ENCODE results near the gene KDM1B. TPM values are rescaled to one million over a fixed set of nuclear protein-coding genes. Genes with fewer than 3 reads are reported as not detected.
"Not testable (repeated sequence)": the region's sequence is repeated elsewhere in the genome, so short reads cannot be mapped to it uniquely, and the experiment has no call there.

KDM1B gene
- total RNA-seq, 1 donor from 2014 or later: 13.5 TPM

DNA sequence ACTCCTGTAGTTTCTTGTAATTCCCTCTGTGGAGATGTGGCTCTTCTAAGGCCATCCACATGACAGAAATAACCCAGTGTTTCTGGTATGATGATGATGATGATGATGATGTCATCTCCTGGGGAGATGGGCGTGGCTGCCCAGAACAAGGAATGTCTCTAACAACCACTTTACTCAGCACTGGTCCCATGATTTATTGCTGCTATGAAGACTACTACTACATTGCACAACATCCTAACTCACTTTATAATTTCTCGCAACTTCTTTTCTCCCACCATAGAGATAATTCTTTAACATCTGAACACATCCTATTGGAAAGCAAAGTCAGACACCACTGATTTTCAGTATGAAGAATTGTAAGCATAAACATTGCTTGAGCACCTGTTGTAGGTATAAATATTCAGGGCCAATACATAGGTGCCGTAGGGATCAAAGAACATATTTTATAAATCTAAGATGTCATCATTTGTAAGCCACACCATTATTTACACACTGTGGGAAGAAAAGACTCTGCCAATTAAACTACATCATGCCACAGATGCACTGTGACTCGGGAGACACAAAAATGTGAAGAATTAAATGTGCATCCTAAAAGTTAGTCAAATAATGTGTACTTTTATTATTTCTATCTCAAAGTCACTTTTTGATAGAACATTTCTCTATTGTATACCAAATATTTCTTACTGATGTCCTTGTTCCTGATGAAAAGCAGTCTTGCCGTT is 6.8 kb upstream of the KDM1B start:
- no peak for DNase-seq (ENCODE audit: extremely low read depth, low read depth, low spot score)

- DNase-seq (ENCODE audit: extremely low read depth, low read depth, low spot score): not testable (repeated sequence)
Observed at GRCh38 chr6:18151391-18151790, 3.8 kb upstream of the KDM1B start.

DNA sequence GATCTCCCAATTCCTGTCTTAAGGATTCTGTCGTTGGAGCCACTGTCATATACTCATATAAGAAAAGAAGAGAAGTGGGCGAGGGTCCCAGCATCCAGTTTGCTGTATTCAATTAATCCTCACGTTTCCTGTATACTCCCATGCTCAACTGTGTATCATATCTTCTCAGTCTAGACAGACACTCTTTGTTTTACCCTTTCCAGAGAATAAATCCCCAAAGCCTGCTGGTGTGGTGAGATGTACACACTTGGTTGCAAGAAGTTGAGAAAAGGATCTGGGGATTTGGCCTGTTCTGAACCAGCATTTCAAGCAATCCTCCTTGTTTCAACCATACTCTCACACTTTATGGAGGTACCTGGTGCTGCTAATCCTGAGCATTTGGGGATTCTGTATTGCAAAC is 3.4 kb upstream of the KDM1B start:
- DNase-seq (ENCODE audit: extremely low read depth, low read depth, low spot score): no peak

- no peak for DNase-seq (ENCODE audit: extremely low read depth, low read depth, low spot score)
Observed at GRCh38 chr6:18153311-18153703, 1.9 kb upstream of the KDM1B start.

GRCh38 chr6:18154507-18155149 is 594 bp upstream of the KDM1B start, which contains the start of gene TPMT:
Gene TPMT, minus strand, starts transcription at chr6:18155077. Its CDS starts 5,950 bp downstream, at chr6:18149127.
- DNase-seq (ENCODE audit: extremely low read depth, low read depth, low spot score): no peak

DNA sequence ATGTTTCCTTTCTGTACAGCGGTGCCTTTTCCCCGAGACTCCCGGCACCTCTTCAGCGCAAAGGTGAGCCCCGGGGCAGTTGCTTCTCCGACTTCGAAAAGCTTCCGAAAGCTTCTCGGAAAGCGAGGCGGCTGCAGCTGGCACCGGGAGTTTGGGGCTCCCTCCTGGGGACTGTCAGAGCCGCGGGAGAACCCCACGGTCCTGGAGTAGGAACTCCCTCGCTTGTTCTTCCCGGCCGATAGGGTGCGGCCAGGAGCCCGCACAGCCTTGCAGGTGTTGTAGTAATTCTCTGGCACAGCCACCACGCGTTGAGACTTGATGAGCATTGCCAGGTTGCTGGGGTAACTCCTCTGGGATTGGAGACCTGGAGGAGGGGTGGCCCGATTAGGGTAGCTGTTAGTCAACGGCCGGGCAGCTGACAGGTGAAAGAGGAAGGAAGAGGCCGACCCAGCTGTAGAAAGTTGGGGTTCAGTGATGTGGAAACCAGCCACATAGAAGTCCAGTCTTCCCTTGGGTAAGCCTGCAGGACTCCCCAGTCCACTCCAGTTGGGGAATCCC is 721 bp downstream of the KDM1B start:
- no peak for DNase-seq (ENCODE audit: extremely low read depth, low read depth, low spot score)

DNA sequence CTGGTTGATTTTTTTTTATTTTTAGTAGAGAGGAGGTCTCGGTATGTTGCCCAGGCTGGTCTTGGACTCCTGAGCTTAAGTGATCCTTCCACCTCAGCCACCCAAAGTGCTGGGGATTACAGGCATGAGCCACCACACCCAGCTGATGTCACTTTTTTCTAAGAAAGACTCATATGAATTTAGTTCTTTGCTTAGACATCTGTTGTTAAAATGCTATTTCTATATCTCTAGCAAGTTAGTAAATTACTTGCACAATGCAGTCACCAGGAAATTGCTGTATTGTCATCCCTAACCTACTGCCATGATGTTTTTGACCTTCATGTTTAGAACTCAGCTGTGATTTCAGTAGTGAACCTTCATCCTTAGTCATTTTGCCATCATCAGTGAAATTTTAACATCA is 5.7 kb downstream of the KDM1B start:
- DNase-seq (ENCODE audit: extremely low read depth, low read depth, low spot score): no peak

DNA sequence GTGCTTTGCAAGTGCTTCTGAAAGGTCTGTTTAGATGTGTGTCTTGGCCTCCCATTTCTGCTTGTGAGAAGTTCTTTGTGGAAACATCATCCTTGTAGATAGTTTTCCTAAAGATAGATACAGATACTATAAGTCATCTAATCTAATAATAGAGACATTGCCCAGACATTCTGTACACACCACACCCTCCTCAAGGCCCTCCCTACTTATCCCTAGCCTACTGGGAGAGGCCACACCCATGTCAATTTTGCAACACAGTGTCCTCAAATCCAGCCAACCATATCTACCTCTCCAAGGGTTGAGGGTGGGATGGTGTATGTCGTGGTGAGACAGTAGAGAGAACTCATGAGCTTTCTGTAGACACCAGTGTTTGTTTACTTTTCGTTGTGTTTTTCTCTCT is 6.2 kb downstream of the KDM1B start:
- DNase-seq (ENCODE audit: extremely low read depth, low read depth, low spot score): no peak

- DNase-seq (ENCODE audit: extremely low read depth, low read depth, low spot score): no peak
Observed at GRCh38 chr6:18162401-18162800, 7.2 kb downstream of the KDM1B start.

DNA sequence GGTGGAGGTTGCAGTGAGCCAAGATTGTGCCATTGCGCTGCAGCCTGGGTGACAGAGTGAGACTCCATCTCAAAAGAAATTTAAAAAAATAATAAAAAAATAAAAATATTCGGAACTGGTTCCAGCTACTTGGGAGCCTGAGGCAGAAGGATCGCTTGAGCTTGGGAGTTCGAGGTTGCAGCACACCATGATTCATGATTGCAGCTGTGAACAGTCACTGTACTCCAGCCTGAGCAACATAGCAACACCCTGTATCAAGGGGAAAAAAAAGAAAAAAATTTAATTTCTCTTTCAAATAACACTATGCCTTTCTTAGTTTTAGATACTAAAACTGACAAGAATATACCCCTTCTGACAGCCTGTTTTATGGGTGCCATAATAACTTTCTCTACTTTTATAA is 10.5 kb downstream of the KDM1B start:
- DNase-seq (ENCODE audit: extremely low read depth, low read depth, low spot score): no peak

GRCh38 chr6:18166312-18167036 is 11.3 kb downstream of the KDM1B start:
- DNase-seq (ENCODE audit: extremely low read depth, low read depth, low spot score): no peak

DNA sequence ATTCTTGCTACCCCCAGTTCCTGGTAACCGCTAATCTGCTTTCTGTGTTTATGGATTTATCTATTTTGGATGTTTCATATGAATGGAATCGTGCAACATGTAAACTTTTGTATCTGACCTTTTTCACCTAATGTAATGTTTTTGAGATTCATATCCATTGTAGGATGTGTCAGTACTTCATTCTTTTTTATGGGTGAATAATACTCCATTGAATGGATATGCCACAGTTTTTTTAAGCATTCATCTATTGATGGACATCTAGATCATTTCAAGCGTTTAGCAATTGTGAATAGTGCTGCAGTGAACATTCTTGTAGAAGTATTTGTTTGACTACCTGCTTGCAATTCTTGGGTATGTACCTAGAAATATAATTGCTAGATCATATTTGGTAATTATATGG is 13.0 kb downstream of the KDM1B start:
- no peak for DNase-seq (ENCODE audit: extremely low read depth, low read depth, low spot score)

- DNase-seq (ENCODE audit: extremely low read depth, low read depth, low spot score): no peak
Observed at GRCh38 chr6:18171871-18172270, 16.6 kb downstream of the KDM1B start.

GRCh38 chr6:18176198-18176597 is 21.0 kb downstream of the KDM1B start:
- DNase-seq (ENCODE audit: extremely low read depth, low read depth, low spot score): not testable (repeated sequence)

GRCh38 chr6:18177286-18177965 is 22.2 kb downstream of the KDM1B start:
- DNase-seq (ENCODE audit: extremely low read depth, low read depth, low spot score): no peak

DNA sequence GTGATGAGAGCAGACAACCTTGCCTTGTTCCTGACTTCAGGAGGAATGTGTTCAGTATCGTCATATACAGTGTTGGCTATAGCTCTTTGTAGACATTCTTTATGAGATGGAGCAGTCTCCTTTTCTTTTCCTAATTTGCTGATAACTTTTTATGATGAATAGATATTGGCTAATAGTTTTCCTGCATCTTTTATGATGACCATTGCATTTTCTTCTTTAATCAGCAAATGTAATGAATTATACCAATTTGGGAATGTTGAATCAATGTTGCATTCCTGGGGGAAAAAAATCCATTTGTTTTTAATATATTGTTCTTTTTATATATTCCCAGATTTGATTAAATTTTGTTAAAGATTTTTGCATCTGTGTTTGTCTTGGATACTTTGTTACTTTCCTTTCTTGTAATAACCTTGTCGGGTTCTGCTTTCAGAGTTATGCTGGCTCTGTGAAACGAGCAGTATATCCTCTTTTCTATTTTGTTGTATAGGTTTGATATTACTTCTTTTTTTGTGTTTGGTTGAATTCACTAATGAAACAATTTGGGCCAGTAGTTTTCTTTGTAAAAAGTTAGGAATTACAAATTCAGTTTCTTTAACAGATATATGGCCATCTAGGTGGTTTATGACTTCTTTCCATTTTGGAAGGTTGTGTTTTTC is 23.9 kb downstream of the KDM1B start:
- no peak for DNase-seq (ENCODE audit: extremely low read depth, low read depth, low spot score)

- DNase-seq (ENCODE audit: extremely low read depth, low read depth, low spot score): no peak
Observed at GRCh38 chr6:18179770-18180356, 24.6 kb downstream of the KDM1B start.

DNA sequence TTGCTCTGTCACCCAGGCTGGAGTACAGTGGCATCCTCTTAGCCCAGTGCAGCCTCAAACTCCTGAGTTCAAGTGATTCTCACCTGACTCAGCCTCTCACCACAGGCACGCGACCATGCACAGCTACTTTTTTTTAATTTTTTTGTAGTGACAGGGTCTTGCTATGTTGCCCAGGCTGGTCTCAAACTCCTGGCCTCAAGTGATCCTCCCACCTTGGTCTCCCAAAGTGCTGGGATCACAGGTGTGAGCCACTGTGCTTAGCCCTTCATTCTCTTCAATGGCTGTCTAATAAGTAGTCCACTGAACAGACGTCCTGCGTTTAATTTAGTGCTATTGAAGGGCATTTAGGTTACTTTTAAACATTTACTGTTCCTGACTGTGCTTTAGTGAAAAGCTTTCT is 27.3 kb downstream of the KDM1B start:
- no peak for DNase-seq (ENCODE audit: extremely low read depth, low read depth, low spot score)

GRCh38 chr6:18183766-18184165 is 28.5 kb downstream of the KDM1B start:
- no peak for DNase-seq (ENCODE audit: extremely low read depth, low read depth, low spot score)

DNA sequence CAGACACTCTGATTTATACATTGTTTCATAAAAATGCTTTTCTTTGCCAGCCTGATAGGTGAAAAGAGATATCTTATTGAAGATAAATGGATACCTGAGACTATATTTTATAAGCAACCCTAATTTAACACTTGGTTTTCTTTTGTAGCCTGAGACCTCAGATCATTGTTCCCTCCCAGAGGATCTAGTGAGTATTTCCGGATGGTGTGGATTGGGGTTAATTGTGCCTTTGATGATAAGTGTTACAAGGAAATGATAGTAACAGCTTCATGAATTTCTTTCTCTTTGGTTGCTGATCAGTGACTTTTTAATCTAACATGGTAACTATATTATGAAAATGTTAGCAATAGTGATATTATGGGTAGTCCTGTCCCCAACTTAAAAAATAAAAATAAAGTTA is 30.4 kb downstream of the KDM1B start:
- no peak for DNase-seq (ENCODE audit: extremely low read depth, low read depth, low spot score)
